NCI-H2196 treated with DMSO at 0.1 percent for 48 hours (cell line): ENCODE measurements around the gene BTD.

Experiments used
- DNase-seq: peaks from one replicate; lab custom pipeline; 2025; ENCODE audit not compliant: unreplicated experiment; lab: John Stamatoyannopoulos, UW

BTD gene

GRCh38 chr3:15635121-15635661 is 33.6 kb downstream of the BTD start:
- DNase-seq, result no peak

- DNase-seq, result no peak
Measured at GRCh38 chr3:15636028-15636709, 34.6 kb downstream of the BTD start.

GRCh38 chr3:15637131-15637951 is 35.8 kb downstream of the BTD start:
- DNase-seq, result no peak

- DNase-seq, result no peak
Measured at GRCh38 chr3:15638193-15638890, 36.8 kb downstream of the BTD start.

GRCh38 chr3:15638891-15639262 is 37.3 kb downstream of the BTD start:
- DNase-seq, result no peak

- no peak for DNase-seq
Measured at GRCh38 chr3:15645246-15645645, 43.7 kb downstream of the BTD start.

GRCh38 chr3:15645740-15646501 is 44.4 kb downstream of the BTD start:
- DNase-seq, result no peak

- DNase-seq, result no peak
Measured at GRCh38 chr3:15646851-15647511, 45.4 kb downstream of the BTD start.

GRCh38 chr3:15647611-15648167 is 46.1 kb downstream of the BTD start:
- no peak for DNase-seq

GRCh38 chr3:15649341-15649740 is 47.8 kb downstream of the BTD start:
- no peak for DNase-seq

- no peak for DNase-seq
Measured at GRCh38 chr3:15649858-15650257, 48.3 kb downstream of the BTD start.

- no peak for DNase-seq
Measured at GRCh38 chr3:15651396-15651795, 49.9 kb downstream of the BTD start.

- DNase-seq, result no peak
Measured at GRCh38 chr3:15653321-15653720, 51.8 kb downstream of the BTD start.

GRCh38 chr3:15654127-15654526 is 52.6 kb downstream of the BTD start:
- no peak for DNase-seq

GRCh38 chr3:15654891-15655290 is 53.3 kb downstream of the BTD start:
- no peak for DNase-seq

- DNase-seq, result no peak
Measured at GRCh38 chr3:15656342-15656741, 54.8 kb downstream of the BTD start.

- no peak for DNase-seq
Measured at GRCh38 chr3:15657016-15657415, 55.5 kb downstream of the BTD start.

- DNase-seq, result no peak
Measured at GRCh38 chr3:15659254-15659975, 57.9 kb downstream of the BTD start.
